ENCODE measurements around the gene PRPF6.

The PRPF6 gene

DNA sequence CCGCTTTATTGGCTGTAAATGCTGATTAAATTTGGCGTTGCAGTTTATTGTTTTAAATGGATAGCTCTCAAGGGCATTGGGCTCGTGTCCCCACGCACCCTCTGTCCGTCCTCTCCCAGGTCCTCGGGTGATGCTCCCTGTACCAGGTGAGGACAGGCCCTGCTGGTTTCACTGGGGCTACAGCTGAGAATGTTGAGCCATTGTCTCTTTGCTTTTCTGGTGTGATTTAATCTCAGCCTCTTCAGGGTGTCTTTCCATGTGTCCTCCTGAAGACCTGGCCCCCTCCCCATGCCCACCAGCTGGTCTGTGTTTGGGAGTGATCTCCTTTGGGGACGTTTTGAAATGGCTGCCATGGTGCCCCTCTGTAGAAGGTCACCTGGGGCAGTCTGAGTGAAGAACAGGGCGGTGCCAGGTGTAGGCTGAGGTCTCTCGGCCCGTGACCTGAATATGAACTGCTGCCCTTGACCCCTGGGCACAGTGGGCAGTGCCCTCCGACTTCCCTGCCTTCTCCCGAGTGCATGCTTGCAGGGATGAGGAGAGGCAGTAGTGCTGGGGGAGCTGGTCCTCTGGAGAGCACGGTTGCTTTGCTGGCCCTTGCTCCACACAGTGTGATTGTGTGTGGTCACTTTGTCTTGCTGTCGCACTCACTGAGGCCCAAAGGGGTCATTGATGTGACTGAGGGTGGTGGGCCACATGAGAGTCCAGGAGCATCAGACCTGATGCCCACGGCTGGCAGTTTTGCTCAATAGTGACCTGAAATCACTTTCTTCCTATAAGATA lies 42.6 kb downstream of the PRPF6 start:
- no peak overlapping the region for H3K4me3 ChIP-seq (replicated peaks in 1 of 2; ENCODE audit: low read depth in 2 of 2, low read length in 2 of 2)
- no peak for TF ChIP-seq CTCF (IDR thresholded peaks at IDR 0.05; ENCODE audit: low read depth, low read length)
- no peak for DNase-seq (ENCODE audit: low read depth in 2 of 2)

GRCh38 chr20:64024141-64024990 lies 43.4 kb downstream of the PRPF6 start:
- TF ChIP-seq CTCF (IDR thresholded peaks at IDR 0.05; ENCODE audit: low read depth, low read length), result no peak
- no peak for DNase-seq (ENCODE audit: low read depth in 2 of 2)
- H3K4me3 ChIP-seq (replicated peaks in 1 of 2; ENCODE audit: low read depth in 2 of 2, low read length in 2 of 2), result no peak overlapping the region

DNA sequence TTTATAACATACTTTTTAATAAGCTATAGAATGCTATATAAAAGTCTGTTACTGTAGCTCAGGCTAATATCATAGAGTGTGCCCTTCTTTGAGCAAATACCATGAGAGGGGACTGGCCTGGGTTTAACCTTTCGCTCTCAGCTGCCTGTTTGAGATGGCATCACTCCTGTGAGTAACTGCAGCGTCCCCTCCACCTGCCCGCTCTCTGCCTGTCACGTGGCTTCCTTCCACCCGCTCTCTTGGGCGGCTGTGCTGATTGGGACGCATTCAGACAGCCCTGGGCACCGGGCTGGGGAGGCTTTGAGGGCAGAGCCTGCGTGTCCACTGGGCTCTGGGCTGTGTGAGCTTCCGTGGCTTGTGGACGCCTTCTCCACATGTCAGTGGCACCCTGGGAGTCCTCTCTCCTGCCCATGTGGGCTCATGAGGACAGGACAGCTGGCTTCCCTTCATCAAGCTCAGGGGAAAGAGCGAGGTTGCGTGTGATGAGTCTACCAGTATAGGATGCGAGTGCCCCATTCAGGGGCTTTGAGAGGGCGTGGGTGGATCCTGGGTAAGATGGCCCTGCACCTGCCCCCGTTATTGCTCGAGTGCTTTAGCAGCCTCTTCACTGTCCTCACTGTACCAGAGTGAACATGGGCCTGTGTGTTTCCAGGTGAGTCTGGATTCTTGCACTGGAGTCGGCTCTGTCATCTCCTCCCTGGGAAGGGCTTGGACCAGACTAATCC lies 44.3 kb downstream of the PRPF6 start:
- TF ChIP-seq CTCF (IDR thresholded peaks at IDR 0.05; ENCODE audit: low read depth, low read length), result no peak
- DNase-seq (ENCODE audit: low read depth in 2 of 2), result no peak

DNA sequence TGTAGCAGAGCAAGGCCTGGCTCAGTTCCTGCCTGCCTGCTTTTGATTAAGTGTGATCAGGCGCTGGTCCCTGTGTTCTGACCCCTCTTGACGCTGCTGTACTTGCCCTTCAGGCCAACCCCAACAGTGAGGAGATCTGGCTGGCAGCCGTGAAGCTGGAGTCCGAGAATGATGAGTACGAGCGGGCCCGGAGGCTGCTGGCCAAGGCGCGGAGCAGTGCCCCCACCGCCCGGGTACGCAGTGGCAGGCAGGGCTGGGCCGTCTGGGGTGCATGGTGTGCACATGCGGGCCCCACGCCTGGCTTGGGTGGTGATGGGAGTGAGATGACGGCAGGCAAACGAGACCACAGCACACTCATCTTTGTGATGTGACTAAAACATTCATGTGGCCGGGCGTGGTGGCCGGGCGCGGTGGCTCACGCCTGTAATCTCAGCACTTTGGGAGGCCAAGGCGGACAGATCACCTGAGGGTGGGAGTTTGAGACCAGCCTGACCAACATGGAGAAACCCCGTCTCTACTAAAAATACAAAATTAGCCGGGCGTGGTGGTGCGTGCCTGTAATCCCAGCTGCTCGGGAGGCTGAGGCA lies 45.0 kb downstream of the PRPF6 start:
- no peak overlapping the region for H3K4me3 ChIP-seq (replicated peaks in 1 of 2; ENCODE audit: low read depth in 2 of 2, low read length in 2 of 2)
- no peak for DNase-seq (ENCODE audit: low read depth in 2 of 2)
- no peak for TF ChIP-seq CTCF (IDR thresholded peaks at IDR 0.05; ENCODE audit: low read depth, low read length)

More for the DNA sequence above, 44.3 kb downstream of the PRPF6 start:
- H3K4me3 ChIP-seq (replicated peaks in 1 of 2; ENCODE audit: low read depth in 2 of 2, low read length in 2 of 2), result no peak overlapping the region

DNA sequence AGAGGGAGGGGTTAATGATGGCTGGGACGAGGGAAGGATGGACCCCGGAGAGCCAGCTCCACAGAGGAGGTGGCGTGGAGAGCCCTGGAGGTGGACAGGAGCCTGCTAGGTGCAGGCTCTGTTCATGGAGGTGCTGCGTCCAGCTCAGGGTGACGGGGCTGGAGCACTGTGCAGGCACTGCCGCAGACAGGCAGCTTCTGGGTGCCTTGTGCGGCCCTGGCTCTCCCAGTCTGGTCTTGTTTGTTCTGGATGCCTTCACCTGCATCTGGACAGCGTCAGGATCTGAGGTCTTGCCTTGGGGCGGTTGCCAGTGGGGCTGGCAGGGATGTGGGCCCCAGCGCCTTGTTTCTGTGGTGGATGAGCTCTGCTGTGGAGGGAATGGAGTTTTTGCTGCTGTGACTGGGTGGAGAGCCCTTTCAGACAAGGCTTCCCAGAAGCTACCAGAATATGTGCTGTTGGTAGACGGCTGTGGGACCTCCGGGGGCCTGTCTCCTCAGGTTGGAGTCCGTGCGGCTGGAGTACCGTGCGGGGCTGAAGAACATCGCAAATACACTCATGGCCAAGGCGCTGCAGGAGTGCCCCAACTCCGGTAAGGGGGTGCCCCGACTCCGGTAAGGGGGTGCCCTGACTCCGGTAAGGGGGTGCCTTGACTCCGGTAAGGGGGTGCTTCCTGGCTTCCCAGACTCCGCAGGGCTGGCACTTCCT lies 47.2 kb downstream of the PRPF6 start:
- no peak overlapping the region for H3K4me3 ChIP-seq (replicated peaks in 1 of 2; ENCODE audit: low read depth in 2 of 2, low read length in 2 of 2)
- no peak for DNase-seq (ENCODE audit: low read depth in 2 of 2)
- TF ChIP-seq CTCF (IDR thresholded peaks at IDR 0.05; ENCODE audit: low read depth, low read length), result no peak

All from cardiac fibroblast (primary cell).